DMS114 treated with DMSO at 0.1 percent for 48 hours (cell line): ENCODE data around the gene KLF3.

Experiments
- DNase-seq: peaks from one replicate; lab custom pipeline; 2025; ENCODE audit not compliant: unreplicated experiment; lab: John Stamatoyannopoulos, UW

KLF3 gene

DNA sequence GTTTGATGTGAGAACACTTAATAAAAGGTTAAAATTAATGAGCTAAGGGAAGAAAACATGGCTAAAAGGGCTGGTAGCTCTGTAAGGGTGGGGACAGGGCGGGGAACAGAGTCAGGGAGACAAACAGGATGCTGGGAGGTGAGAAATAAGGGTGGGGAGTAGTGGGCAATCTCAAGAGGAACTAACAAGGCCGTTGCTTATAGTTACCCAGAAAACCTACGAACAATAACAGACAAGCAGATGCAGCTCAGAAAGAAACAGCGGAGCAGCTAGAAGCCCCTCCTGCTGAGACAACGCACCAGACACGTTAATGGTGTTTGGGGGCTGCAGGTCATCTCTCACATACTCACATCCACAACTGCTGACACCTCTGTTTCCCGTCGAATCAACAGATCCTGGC lies 9.7 kb upstream of the KLF3 start:
- DNase-seq, result no peak

DNA sequence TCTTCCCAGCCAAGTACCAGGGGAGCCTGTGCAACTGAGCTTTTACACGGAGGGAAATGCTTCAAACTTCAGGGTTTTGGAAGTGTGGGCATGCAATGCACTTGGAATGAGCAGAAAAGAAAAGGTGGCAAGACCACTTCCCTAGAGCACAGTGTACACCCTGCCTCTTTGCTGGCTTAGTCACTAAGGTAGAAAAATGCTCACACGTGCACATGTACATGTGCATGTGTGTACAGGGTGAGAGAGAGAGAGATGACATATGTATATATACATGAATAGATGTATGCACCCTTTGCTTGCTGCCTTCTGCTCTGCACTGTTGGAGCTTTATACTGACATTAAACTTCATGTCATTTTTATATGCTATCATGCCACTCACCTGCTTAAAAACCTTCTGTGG lies 7.9 kb upstream of the KLF3 start:
- DNase-seq, result no peak

DNA sequence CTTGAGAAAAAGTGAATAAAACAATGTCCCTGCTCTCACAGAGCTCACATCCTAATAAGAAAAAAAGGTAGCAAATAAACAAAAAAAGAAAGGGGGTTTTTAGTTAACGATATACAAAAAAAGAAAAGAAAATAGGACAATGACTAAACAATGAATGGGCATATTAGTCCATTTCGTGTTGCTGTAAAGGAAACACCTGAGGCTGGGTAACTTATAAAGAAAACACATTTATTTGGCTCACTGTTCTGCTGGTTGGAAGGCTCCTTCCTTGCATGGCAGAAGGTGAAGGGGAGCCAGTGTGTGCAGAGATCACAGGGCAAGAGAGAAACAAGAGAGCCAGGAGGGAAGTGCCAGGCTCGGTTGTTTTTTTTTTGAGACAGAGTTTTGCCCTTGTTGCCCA lies 4.7 kb upstream of the KLF3 start:
- no peak for DNase-seq

DNA sequence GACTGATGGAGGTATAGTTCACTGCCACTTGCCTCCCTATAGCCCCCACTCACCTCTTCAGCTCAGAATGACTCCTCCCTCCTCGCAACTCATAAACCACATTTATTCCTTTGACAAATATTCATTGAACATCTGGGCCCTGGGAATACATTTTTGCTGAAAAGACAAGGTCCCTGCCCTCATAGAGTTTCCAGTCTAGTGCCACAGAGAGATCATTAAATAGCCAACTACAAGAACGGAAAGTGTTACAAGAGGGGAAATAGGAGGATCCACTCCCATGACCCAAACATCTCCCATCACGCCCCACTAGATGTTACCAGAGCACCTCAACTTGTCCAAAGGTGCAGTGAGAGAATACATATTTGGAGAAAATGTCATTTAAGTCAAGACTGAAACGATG lies 3.2 kb upstream of the KLF3 start:
- no peak for DNase-seq

GRCh38 chr4:38661371-38661770 lies 2.6 kb upstream of the KLF3 start:
- no peak for DNase-seq

DNA sequence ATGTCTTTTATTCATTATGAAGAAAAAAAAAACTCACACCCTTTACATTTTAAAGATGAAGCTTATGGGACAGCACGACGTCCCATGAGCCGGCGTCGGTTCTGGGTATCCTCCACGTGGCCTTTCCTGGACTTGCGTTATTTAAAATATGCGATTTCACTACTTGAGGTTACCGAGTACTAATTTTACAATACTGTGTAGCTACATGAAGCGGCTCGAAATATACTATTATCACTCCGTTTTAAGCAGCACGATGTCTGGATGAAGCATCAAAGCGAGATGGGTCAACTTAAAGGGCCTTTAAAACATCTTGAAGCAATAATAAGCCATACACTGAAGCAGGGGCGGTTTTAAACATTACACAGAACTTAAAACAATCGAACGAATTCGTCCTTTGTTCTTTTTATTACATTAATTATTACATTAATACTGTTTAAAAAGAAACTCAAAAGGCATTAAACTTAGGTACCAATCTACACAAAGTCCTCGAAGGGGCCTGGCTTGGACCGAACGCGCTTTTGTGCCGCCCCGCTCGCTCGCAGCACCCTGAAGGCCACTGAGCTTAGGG lies 1.4 kb upstream of the KLF3 start:
- DNase-seq, result no peak

GRCh38 chr4:38663090-38663800 lies 754 bp upstream of the KLF3 start:
- no peak for DNase-seq

GRCh38 chr4:38664706-38665401 lies 855 bp downstream of the KLF3 start:
- DNase-seq, result peak; percentile 17

GRCh38 chr4:38665551-38666411 lies 1.8 kb downstream of the KLF3 start:
- DNase-seq, result no peak

DNA sequence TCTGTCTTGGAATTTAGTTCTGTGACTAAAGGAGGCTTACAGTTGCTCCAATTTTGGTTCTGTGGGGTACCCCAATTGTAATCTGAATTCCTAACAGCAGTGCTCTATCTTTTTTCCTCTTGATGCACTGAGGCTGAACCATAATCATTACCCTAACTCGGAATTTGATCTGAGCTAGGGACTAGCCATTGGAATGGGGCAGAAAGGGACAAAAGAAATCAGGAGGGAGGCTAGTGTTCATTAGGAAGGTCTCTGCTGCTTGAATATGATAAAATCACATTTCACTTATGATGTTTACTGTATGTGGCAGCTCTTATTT lies 2.7 kb downstream of the KLF3 start:
- DNase-seq, result no peak

GRCh38 chr4:38667085-38667893 lies 3.3 kb downstream of the KLF3 start:
- DNase-seq, result peak; percentile 15

GRCh38 chr4:38668203-38668971 lies 4.4 kb downstream of the KLF3 start:
- DNase-seq, result no peak

- no peak for DNase-seq
Measured at GRCh38 chr4:38669208-38669607, 5.2 kb downstream of the KLF3 start.

DNA sequence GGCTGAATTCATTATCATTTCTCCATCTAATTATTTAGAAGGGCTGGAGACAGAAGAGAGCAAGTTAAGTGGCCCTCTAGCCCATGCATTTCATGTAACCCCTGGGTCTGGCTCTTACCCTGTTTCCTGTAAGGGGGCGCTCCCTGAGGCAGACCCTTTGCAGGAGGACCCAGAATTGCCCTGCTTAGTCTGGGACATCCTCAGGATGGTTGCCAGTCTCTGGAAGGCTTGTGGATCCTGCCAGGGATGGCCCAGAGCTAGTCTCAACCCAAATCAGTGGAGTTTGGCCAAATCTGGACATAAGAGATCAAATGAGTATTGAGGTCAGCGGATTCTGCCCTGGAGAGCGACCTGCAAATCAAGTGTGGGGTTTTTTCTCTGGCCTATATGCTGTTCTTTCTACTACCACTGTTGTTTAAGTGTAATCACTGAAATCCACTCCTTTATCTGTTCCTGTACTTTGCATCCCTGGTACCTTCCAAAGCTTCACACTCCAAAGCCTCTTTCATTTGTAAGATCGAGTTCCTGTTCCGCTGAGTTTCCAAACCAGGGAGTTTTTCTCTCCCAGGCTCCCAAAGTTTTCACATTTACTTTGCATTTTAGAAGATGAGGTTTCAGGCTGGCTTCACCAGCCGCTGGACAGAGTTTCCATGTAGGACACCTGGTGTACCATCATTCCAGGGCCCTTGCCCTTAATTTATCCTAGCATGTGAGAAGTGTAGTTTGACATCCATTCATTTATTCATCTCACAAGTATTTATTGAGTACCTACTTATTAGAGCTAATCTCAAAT lies 6.3 kb downstream of the KLF3 start:
- DNase-seq, result no peak

GRCh38 chr4:38670939-38671591 lies 7.1 kb downstream of the KLF3 start:
- DNase-seq, result no peak

DNA sequence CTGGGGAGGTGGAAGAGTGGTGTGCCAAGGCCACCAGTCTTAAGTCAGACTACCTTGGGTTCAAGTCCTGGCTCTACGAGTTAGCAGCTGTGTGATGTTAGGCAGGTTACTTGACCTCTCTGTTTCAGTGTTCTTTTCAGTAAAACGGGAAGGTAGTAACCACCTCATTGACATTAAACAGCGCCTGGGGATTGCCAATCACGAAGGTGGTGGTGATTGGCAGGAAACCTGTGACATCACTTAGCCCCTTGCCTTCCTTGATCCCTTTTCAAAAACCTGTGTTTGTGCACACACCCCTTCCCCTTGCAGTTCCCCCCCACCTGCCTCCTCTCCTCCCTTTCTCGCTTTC lies 7.6 kb downstream of the KLF3 start:
- DNase-seq, result no peak

- no peak for DNase-seq
Measured at GRCh38 chr4:38672074-38672396, 8.0 kb downstream of the KLF3 start.

DNA sequence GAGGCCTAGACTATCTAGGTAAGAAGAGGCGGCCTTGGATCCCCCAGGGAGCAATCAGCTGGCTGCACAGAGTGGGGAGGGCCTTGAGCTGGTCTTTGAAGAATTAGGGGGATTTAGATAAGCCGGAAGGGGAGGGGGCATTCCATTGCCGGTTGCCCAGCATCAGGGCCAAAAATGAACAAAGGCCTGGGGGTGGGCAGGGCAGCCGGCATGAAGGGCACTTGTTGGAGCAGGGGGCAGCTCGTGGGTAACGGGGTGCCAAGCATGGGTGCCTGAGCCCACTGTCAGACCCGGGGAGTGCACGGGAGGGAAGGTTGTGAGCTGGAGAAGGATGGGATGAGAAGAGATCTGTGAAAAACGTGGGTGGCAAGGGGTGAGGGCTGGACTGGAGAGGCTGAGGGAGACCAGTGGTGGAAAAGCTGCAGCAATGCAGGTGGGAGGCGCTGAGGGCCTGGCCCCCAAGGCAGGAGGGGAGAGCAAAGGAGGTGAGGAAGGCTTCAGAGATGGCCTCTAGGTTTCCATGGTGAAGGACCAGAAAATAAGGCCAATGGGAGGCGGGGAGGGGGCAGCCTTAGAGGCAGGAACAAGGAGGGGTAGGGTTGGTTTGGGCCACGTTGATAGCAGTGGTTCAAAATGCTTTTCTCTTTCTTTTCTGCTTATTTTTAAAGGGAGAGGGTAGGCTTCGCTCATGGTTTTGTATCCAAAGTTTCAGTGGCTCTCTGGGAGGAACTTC lies 8.6 kb downstream of the KLF3 start:
- DNase-seq, result no peak
